Right cardiac atrium (tissue), 5 donors: ENCODE results near the gene CEP41. TPM values are rescaled to one million over a fixed set of nuclear protein-coding genes. Genes with fewer than 3 reads are reported as not detected.

Source experiments
- ATAC-seq, 2 donors: fragments of 200-7000 bp; cut with Tn5 transposase; one replicate each; pipeline versions ENCODE4 v1.8.0 to v1.9.1; 2020; ENCODE audit warnings: moderate library complexity in 2 of 2, mild to moderate bottlenecking in 1 of 2
- DNase-seq, 3 donors: peaks; one replicate each; pipeline ENCODE4 v3.0.0-alpha.2; 2020
- H3K27ac ChIP-seq: one replicate; pipeline ENCODE4 v1.5.1; 2013; ENCODE audit warnings: mild to moderate bottlenecking, low read length, control low read depth, moderate library complexity
- H3K27me3 ChIP-seq: one replicate; pipeline ENCODE4 v1.6.1; 2013; ENCODE audit not compliant: control insufficient read depth, insufficient read depth
- H3K4me1 ChIP-seq: one replicate; pipeline ENCODE4 v1.6.1; 2013; ENCODE audit warnings: low read length; ENCODE audit not compliant: control insufficient read depth, insufficient read depth
- H3K4me3 ChIP-seq: one replicate; pipeline ENCODE4 v1.5.1; 2013; ENCODE audit warnings: low read length, control low read depth
- H3K9me3 ChIP-seq: one replicate; pipeline ENCODE4 v1.6.1; 2013; ENCODE audit warnings: low read length; ENCODE audit not compliant: control insufficient read depth
- WGBS: extraction: QIAGEN DNeasy Blood & Tissue Kit; methylation state at CpG from one replicate; pipeline ENCODE4 v1.1.7; 2013; 5-methylcytosine and 5-hydroxymethylcytosine counted together
- intact Hi-C, 4 donors: fragments of 100-400 bp; cut with DNase I; formaldehyde crosslinking; loops; one replicate each; pipeline versions ENCODE4 v1.11.0 to v1.14.0; 2022 to 2023
- polyA plus RNA-seq: library from polyadenylated mRNA; stranded (reverse); fragments of 200-250 nt; gene quantifications from one replicate; pipeline ENCODE4 v1.2.3, GENCODE V29; 2013
- total RNA-seq, 4 donors: library from RNA; stranded (reverse); fragmentation: NEBNext Ultra II Directional; extraction: Animal tissue kit (Norgen Biotek cat#: 25700); gene quantifications; one replicate each; pipeline ENCODE4 v1.2.1, GENCODE V29; 2021
- donor health status: healthy with polysubstance abuse.
- donor health status: DM: no; HTN: yes; CAD: no.
- donor health status: DM: no; HTN: no; CAD: no.
- donor health status: DM: no; HTN: yes; CAD: no; lungs with severe emphysema.
- donor health status: DM: yes; HTN: yes; CAD: no.

The CEP41 gene
- total and polyA plus RNA-seq, 5 donors = 3.0 to 7.5 (median 6.0) TPM

GRCh38 chr7:130365511-130366441, 75.0 kb downstream of the CEP41 start:
- Histone ChIP-seq H3K27me3 (no peaks in the 10 kb centered on the region), H3K27ac (no peak overlapping the region), H3K9me3 (no peaks in the 10 kb centered on the region), H3K4me3 (no peak overlapping the region), H3K4me1 (peaks cover 6% of the 10 kb centered on the region)
- intact Hi-C loops = no loop called here
- ATAC-seq = no peak
- peak in 1 of 3 donors; percentile 70 for DNase-seq
- 87% methylated on average over 15 of the region's 15 CpGs for WGBS

GRCh38 chr7:130365088-130365487, 75.7 kb downstream of the CEP41 start:
- peaks cover 6% of the 10 kb centered on the region for H3K4me1 ChIP-seq
- H3K27me3 ChIP-seq = no peaks in the 10 kb centered on the region
- intact Hi-C loops = no loop called here
- no peak overlapping the region for H3K27ac ChIP-seq
- DNase-seq (no peak), ATAC-seq (no peak)
- no peak overlapping the region for H3K4me3 ChIP-seq
- WGBS = 93% methylated on average over 2 of the region's 2 CpGs
- H3K9me3 ChIP-seq = no peaks in the 10 kb centered on the region

DNA sequence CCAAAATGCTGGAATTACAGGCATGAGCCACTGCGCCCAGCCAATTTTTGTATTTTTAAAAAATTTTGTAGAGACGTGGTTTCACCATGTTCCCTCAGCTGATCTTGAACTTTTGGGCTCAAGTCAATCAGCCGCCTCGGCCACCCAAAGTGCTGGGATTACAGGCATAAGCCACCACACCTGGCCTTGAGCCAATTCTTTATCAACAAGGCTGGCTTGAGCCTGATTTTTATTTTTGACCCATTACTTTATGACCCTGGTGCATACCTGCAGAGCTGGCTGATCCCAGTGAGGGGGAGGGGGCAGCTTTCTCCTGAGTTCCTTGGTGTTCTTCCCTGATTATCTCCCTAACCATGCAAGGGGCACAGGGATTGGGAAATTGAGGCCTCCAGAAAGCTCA, 76.4 kb downstream of the CEP41 start:
- H3K4me1 ChIP-seq = peaks cover 5% of the 10 kb centered on the region
- intact Hi-C loops = no loop called here
- H3K27me3 ChIP-seq = no peaks in the 10 kb centered on the region
- 94% methylated on average over 4 of the region's 4 CpGs for WGBS
- H3K4me3 ChIP-seq = no peak overlapping the region
- no peak overlapping the region for H3K27ac ChIP-seq
- no peak for ATAC-seq
- no peak for DNase-seq
- no peaks in the 10 kb centered on the region for H3K9me3 ChIP-seq

GRCh38 chr7:130363026-130363847, 77.6 kb downstream of the CEP41 start:
- Histone ChIP-seq H3K27me3 (no peaks in the 10 kb centered on the region), H3K27ac (no peak overlapping the region), H3K9me3 (peaks cover 2% of the 10 kb centered on the region), H3K4me1 (no peaks in the 10 kb centered on the region), H3K4me3 (no peak overlapping the region)
- WGBS = 88% methylated on average over 8 of the region's 8 CpGs
- DNase-seq (no peak), ATAC-seq (no peak)
- intact Hi-C loops = no loop called here

DNA sequence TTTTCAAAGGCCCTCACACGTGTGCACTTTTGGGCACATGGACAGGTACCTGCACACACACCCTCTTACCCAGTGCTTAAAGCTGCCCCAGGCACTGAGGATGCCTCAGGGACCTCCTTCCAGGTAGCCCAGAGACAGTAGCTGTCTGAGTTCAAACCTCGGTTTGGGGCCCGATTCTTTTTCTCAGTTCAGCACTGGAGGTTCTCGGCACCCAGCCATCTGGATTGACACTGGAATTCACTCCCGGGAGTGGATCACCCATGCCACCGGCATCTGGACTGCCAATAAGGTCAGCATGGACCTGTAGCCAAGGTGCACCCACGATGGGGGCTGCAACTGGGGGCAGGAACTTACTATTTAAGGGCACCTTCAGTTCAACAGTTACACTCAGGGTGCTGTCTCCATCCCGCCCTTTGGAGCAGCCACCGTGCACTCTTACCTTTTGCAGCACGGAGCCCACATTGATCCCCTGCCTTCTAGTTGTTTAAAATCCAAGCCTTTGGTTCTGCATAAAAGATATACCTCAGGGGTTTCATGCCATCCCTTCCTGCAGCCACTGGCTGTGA, 78.5 kb downstream of the CEP41 start:
- DNase-seq = no peak
- Histone ChIP-seq H3K27ac (no peak overlapping the region), H3K9me3 (peaks cover 2% of the 10 kb centered on the region), H3K27me3 (no peaks in the 10 kb centered on the region), H3K4me1 (no peaks in the 10 kb centered on the region), H3K4me3 (no peak overlapping the region)
- intact Hi-C loops = no loop called here
- no peak for ATAC-seq
- WGBS = 93% methylated on average over 10 of the region's 10 CpGs

- H3K27ac ChIP-seq = no peak overlapping the region
- intact Hi-C loops = no loop called here
- ATAC-seq (no peak), DNase-seq (no peak)
- no peak overlapping the region for H3K4me3 ChIP-seq
- H3K9me3 ChIP-seq = peaks cover 2% of the 10 kb centered on the region
- no peaks in the 10 kb centered on the region for H3K27me3 ChIP-seq
- H3K4me1 ChIP-seq = peaks cover 1% of the 10 kb centered on the region
- WGBS = 93% methylated on average over 7 of the region's 7 CpGs
Measured at GRCh38 chr7:130361681-130362080, 79.1 kb downstream of the CEP41 start.

GRCh38 chr7:130360518-130360917, 80.3 kb downstream of the CEP41 start:
- ATAC-seq = no peak
- 95% methylated on average over 3 of the region's 3 CpGs for WGBS
- Histone ChIP-seq H3K4me3 (no peak overlapping the region), H3K9me3 (peaks cover 2% of the 10 kb centered on the region), H3K4me1 (peaks cover 5% of the 10 kb centered on the region), H3K27ac (no peak overlapping the region), H3K27me3 (no peaks in the 10 kb centered on the region)
- DNase-seq = no peak
- intact Hi-C loops = no loop called here

- no peak overlapping the region for H3K27ac ChIP-seq
- intact Hi-C loops = no loop called here
- peaks cover 2% of the 10 kb centered on the region for H3K9me3 ChIP-seq
- ATAC-seq (no peak), DNase-seq (no peak)
- H3K4me3 ChIP-seq = no peak overlapping the region
- peaks cover 5% of the 10 kb centered on the region for H3K4me1 ChIP-seq
- no peaks in the 10 kb centered on the region for H3K27me3 ChIP-seq
- WGBS = 92% methylated on average over 5 of the region's 5 CpGs
Measured at GRCh38 chr7:130359276-130359857, 81.4 kb downstream of the CEP41 start.

- no peak for ATAC-seq
- 94% methylated on average over 4 of the region's 4 CpGs for WGBS
- no peaks in the 10 kb centered on the region for H3K27me3 ChIP-seq
- no peak overlapping the region for H3K4me3 ChIP-seq
- peaks cover 2% of the 10 kb centered on the region for H3K9me3 ChIP-seq
- intact Hi-C loops = no loop called here
- H3K27ac ChIP-seq = no peak overlapping the region
- H3K4me1 ChIP-seq = peaks cover 5% of the 10 kb centered on the region
- no peak for DNase-seq
Measured at GRCh38 chr7:130358471-130358870, 82.3 kb downstream of the CEP41 start.

GRCh38 chr7:130356876-130357611, 83.8 kb downstream of the CEP41 start:
- peak in 1 of 3 donors; percentile 34 for DNase-seq
- Histone ChIP-seq H3K27me3 (no peaks in the 10 kb centered on the region), H3K4me3 (no peak overlapping the region), H3K9me3 (peaks cover 2% of the 10 kb centered on the region), H3K4me1 (peaks cover 5% of the 10 kb centered on the region), H3K27ac (peak overlapping the region; percentile 43)
- peak in 1 of 2 donors; percentile 45 for ATAC-seq
- intact Hi-C loops = no loop called here
- WGBS = 73% methylated on average over 16 of the region's 16 CpGs
